HG02623 (cell line): ENCODE measurements around the gene CLEC10A.

Experiments
- ATAC-seq: cut with Tn5 transposase; IDR thresholded peaks from one replicate; pipeline ENCODE4 v1.9.1; 2021; ENCODE audit warnings: moderate library complexity; ENCODE audit not compliant: unreplicated experiment

The CLEC10A gene

GRCh38 chr17:7042501-7043181 lies 37.4 kb downstream of the CLEC10A start:
- no peak for ATAC-seq

GRCh38 chr17:7041607-7042500 lies 38.2 kb downstream of the CLEC10A start:
- ATAC-seq, result no peak

GRCh38 chr17:7039832-7040231 lies 40.2 kb downstream of the CLEC10A start:
- ATAC-seq, result no peak

DNA sequence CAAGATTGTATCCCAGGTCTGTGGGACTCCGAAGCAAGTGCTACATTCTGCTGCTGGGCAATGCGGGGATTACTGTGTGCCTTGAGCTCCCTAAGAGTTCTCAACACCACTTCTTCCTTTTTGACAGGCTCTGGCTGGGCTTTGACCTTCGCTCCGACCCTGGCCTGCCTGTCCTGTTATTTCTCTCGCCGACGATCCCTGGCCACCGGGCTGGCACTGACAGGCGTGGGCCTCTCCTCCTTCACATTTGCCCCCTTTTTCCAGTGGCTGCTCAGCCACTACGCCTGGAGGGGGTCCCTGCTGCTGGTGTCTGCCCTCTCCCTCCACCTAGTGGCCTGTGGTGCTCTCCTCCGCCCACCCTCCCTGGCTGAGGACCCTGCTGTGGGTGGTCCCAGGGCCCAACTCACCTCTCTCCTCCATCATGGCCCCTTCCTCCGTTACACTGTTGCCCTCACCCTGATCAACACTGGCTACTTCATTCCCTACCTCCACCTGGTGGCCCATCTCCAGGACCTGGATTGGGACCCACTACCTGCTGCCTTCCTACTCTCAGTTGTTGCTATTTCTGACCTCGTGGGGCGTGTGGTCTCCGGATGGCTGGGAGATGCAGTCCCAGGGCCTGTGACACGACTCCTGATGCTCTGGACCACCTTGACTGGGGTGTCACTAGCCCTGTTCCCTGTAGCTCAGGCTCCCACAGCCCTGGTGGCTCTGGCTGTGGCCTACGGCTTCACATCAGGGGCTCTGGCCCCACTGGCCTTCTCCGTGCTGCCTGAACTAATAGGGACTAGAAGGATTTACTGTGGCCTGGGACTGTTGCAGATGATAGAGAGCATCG lies 41.8 kb downstream of the CLEC10A start:
- no peak for ATAC-seq

DNA sequence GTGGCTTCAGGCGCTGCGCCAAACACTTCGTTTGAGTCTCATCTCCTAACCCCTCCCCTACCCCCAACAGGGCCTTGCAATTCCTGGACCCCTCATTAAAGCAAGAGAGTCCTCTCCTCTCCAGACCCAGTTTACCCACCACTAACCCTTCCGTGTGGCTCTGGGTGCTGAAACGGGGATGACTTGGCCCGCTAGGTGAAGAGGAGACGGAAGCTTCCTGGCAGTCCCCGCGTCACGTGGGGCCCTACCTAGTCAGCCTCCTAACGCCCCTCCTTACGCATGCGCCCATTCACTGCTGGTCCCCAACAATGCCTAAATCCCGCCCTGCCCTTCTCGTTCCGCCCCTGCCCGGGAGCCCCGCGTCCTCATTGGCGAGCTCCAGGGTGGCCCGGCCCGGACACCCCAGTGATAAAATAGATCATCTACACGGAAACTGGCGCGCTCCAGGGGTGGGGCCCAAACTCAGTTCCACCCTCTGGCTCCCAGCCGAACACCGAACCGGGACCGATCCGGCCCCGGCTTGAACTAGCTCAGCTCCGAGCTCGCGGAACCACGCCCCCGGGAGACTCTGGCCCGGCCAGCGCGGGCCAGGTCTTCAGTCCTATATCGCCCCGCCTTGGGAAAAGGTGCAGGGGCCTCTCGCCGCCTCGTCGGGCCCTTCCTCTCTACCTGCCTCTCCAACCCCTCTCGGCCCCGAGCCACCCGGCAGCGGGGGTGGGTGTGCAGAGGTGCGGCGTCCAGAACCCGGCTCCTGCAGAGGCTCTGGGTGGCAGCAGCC lies 44.3 kb downstream of the CLEC10A start, which contains the start of gene SLC16A13:
TSS of gene SLC16A13 (plus strand) at position 425 of the 778 bp plus-strand sequence. CDS start 368 bp downstream, outside the sequence.
- peak; percentile 88 for ATAC-seq

DNA sequence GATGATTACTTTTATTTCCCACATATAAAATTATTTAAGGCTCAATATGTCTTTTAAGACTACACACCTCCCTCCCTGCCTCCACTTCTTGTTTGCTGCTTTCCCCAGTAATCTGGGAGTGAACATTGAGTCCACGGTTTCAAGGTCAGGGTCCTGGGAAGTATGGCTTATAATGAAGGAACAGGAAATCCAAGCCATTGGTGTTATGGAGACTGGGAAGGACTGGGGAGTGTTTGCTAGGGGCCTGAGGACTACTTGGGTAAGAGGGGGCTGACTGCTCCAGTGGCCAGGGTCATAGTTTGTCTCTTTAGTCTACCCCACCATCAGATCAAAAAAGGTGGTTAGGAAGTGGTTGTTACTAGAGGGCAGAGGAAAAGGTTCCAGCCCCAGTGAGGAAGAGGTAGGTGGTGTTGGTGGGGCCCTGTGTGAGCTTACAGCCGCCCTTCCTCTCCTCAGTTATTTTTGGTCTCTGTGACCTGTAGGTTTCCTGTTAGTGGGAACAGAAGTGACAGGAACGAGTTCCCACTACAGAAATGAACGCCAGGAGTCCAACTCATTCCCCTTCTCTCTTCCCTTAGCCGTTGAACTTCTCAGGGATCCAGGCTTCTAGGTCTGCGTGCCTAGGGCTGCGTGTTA lies 45.0 kb downstream of the CLEC10A start:
- ATAC-seq, result no peak

DNA sequence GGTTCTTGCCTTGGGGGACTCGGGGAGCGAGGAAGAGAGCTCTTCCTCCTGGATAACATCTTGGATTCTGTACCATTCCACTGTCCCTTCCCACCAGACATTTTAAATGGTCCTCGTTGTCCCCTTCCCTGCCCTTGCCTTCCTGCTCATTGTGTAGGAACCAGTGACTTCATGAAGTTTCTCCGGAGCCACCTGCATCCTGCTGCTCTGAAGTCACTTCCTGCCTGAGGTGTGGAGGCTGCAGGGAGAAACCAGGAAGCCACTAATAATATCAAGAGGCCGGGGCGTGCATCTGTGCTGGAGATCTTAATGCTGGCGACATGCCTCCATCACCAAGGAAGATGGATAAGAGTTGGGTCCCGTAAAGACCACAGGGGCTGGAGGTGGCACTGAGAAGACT lies 50.4 kb downstream of the CLEC10A start:
- ATAC-seq, result no peak

GRCh38 chr17:7029096-7029495 lies 51.0 kb downstream of the CLEC10A start:
- ATAC-seq, result no peak

DNA sequence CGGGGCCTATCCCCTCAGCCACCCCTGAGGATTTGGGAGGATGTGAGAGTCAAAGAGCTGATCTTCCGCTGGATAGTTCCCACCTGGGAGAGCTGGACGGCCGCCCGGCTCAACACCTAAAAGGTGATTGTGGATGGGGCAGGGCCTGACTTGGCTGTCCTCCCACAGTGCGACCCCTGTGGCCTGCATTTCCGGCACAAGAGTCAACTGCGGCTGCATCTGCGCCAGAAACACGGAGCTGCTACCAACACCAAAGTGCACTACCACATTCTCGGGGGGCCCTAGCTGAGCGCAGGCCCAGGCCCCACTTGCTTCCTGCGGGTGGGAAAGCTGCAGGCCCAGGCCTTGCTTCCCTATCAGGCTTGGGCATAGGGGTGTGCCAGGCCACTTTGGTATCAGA lies 52.7 kb downstream of the CLEC10A start:
- no peak for ATAC-seq

DNA sequence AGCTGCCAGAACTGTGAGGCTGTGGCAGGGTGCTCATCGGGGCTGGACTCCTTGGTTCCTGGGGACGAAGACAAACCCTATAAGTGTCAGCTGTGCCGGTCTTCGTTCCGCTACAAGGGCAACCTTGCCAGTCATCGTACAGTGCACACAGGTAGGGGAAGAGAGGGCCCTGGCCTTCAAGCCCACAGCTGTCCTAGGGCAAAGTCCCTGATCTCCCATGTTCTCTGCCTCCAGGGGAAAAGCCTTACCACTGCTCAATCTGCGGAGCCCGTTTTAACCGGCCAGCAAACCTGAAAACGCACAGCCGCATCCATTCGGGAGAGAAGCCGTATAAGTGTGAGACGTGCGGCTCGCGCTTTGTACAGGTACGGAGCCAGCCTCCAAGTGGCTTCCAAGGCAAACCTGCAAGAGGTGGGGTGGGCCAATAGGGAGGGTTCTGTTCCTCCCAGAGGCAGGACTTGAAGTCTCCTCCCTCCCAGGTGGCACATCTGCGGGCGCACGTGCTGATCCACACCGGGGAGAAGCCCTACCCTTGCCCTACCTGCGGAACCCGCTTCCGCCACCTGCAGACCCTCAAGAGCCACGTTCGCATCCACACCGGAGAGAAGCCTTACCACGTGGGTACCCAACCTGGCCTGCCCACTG lies 53.5 kb downstream of the CLEC10A start:
- ATAC-seq, result no peak

DNA sequence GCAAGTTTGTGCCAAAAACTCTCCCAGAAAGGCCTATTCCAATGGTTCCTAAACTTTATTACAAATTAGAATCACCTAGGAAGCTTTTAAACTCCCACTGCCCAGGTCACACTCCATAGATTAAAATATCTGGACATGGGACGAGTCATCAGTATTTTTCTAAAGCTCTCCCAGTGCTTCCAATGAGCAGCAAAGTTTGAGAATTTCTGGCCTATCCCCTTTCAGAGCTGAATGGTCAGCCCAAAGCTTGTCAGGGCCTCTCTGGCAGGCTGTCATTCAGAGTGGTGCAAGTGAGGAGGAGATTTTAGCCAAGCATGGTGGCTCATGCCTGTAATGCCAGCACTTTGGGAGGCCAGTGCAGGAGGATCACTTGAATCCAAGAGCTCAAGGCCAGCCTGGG lies 54.8 kb downstream of the CLEC10A start:
- ATAC-seq, result no peak
